Ovary (tissue), 9 donors: ENCODE measurements around the gene EGLN1. TPM values are rescaled to one million over a fixed set of nuclear protein-coding genes. Genes with fewer than 3 reads are reported as not detected.

ENCODE experiments used
- DNase-seq, 5 donors: peaks; one replicate each; pipeline ENCODE4 v3.0.0-alpha.2; 2019 to 2020
- H3K27ac ChIP-seq, 2 donors: fragments of 200-600 bp; one replicate each; pipeline versions ENCODE4 v1.5.1 to v1.8.0; 2019 to 2022
- H3K27me3 ChIP-seq: fragments of 200-600 bp; one replicate; pipeline ENCODE4 v1.8.0; 2022
- H3K36me3 ChIP-seq: fragments of 200-600 bp; sonication (generic); one replicate; pipeline ENCODE4 v1.5.1; 2019
- H3K4me1 ChIP-seq: one replicate; pipeline ENCODE4 v1.8.1; 2013; ENCODE audit warnings: mild to moderate bottlenecking, moderate library complexity; ENCODE audit not compliant: insufficient read depth
- H3K4me3 ChIP-seq: fragments of 200-600 bp; sonication (generic); one replicate; pipeline ENCODE4 v1.5.1; 2017
- H3K9me3 ChIP-seq, 2 donors: fragments of 200-600 bp in 1 of 2; sonication (generic) in 1 of 2; one replicate each; pipeline versions ENCODE4 v1.5.1 to v1.8.1; 2013 to 2019; ENCODE audit warnings: mild to moderate bottlenecking in 1 of 2, moderate library complexity in 1 of 2
- CTCF ChIP-seq, 3 donors: fragments of 450-650 bp in 2 of 3; fragments of 200-600 bp in 1 of 3; IDR thresholded peaks; one replicate each; pipeline versions ENCODE4 v1.5.1 to v1.8.0; 2016 to 2022; ENCODE audit warnings: antibody characterized with exemption in 3 of 3, mild to moderate bottlenecking in 1 of 3
- EP300 ChIP-seq: sonication (generic); formaldehyde crosslinking; IDR thresholded peaks from one replicate; pipeline ENCODE4 v1.6.1; 2017; ENCODE audit warnings: antibody characterized with exemption
- POLR2A ChIP-seq: fragments of 450-650 bp; IDR thresholded peaks from one replicate; pipeline ENCODE4 v1.6.1; 2017; ENCODE audit warnings: antibody characterized with exemption, mild to moderate bottlenecking, moderate library complexity
- WGBS, 3 donors: extraction: QIAGEN DNeasy Blood & Tissue Kit in 1 of 3; methylation state at CpG; one replicate each; pipeline versions ENCODE4 v1.1.5 to v1.1.7; 2013 to 2017; 5-methylcytosine and 5-hydroxymethylcytosine counted together
- intact Hi-C, 4 donors: fragments of 100-400 bp; cut with DNase I; formaldehyde crosslinking; loops; one replicate each; pipeline versions ENCODE4 v1.11.0 to v1.15.1; 2022 to 2023
- polyA plus RNA-seq, 2 donors: library from polyadenylated mRNA; stranded (reverse); fragments of 200-250 nt in 1 of 2; fragments of 350-450 nt in 1 of 2; fragmentation: Illumina TruSeq in 1 of 2; extraction: RNeasy Lipid Tissue Mini Kit (QIAGEN cat#74804) in 1 of 2; gene quantifications; one replicate each; pipeline ENCODE4 v1.2.3, GENCODE V29; 2013 to 2014
- total RNA-seq, 7 donors: library from RNA; depleted of rRNA in 2 of 7; stranded (reverse); fragments of >200 nt in 2 of 7; fragmentation: NEBNext Ultra II Directional in 3 of 7; extraction: Animal tissue kit (Norgen Biotek cat#: 25700) in 3 of 7; gene quantifications; one replicate each; pipeline versions ENCODE4 v1.1.0 to v1.2.4, GENCODE V29; 2016 to 2023
- donor health status: DM: no; HTN: no; CAD: no; lungs with moderate emphysema.
- donor health status: DM: no; HTN: no; CAD: no.
- donor health status: Bipolar disorder and iron deficiency.
- donor health status: DM: yes; HTN: yes; CAD: no.
- donor health status: DM: no; HTN: no; CAD: no.
- donor health status: DM: yes; HTN: yes; CAD: no.

The EGLN1 gene
- total and polyA plus RNA-seq, 9 donors = 18.5 to 52.0 (median 39.1) TPM

- intact Hi-C loops = no loop called here
- no peak for DNase-seq
Observed at GRCh38 chr1:231376101-231376500, 46.0 kb downstream of the EGLN1 start.

DNA sequence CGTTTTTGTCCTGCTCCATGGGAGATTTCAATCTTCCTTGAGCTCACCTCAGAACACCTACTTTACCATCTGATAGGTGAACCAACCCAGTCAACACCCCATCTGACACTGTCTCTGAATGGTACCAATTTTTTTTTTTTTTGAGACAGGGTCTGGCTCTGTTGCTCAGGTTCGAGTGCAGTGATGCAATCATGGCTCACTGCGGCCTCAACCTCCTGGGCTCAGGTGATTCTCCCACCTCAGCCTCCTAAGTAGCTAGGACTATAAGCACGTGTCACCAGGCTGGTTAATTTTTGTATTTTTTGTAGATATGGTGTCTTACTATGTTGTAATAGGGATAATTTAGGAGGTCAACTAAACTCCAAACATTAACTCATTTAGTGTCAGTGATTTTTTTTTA is 47.7 kb downstream of the EGLN1 start:
- no peak overlapping the region for H3K27ac ChIP-seq
- intact Hi-C loops = no loop called here
- H3K4me3 ChIP-seq = no peak overlapping the region
- H3K27me3 ChIP-seq = no peaks in the 10 kb centered on the region
- no peaks in the 10 kb centered on the region for H3K9me3 ChIP-seq
- DNase-seq = no peak
- no peaks in the 10 kb centered on the region for H3K36me3 ChIP-seq
- 82 to 90% (median 87%) methylated on average over 4 of the region's 4 CpGs for WGBS, 3 donors
- H3K4me1 ChIP-seq = no peaks in the 10 kb centered on the region
- TF ChIP-seq POLR2A (no peak), EP300 (no peak), CTCF (IDR thresholded peaks at IDR 0.05) (no peak)

More at GRCh38 chr1:231376101-231376500, 46.0 kb downstream of the EGLN1 start:
- Histone ChIP-seq H3K4me3 (no peak overlapping the region), H3K36me3 (no peaks in the 10 kb centered on the region), H3K27me3 (no peaks in the 10 kb centered on the region), H3K4me1 (peaks cover 1% of the 10 kb centered on the region), H3K27ac (no peak overlapping the region), H3K9me3 (no peaks in the 10 kb centered on the region)
- TF ChIP-seq CTCF (IDR thresholded peaks at IDR 0.05) (no peak), EP300 (no peak), POLR2A (no peak)
- 67 to 87% (median 82%) methylated on average over 4 of the region's 4 CpGs for WGBS, 3 donors

GRCh38 chr1:231372501-231372900 is 49.6 kb downstream of the EGLN1 start:
- H3K36me3 ChIP-seq = no peaks in the 10 kb centered on the region
- no peaks in the 10 kb centered on the region for H3K9me3 ChIP-seq
- H3K4me1 ChIP-seq = no peaks in the 10 kb centered on the region
- no peaks in the 10 kb centered on the region for H3K27me3 ChIP-seq
- H3K27ac ChIP-seq = no peak overlapping the region
- intact Hi-C loops = no loop called here
- TF ChIP-seq EP300 (no peak), CTCF (IDR thresholded peaks at IDR 0.05) (no peak), POLR2A (no peak)
- DNase-seq = no peak
- no peak overlapping the region for H3K4me3 ChIP-seq

- Histone ChIP-seq H3K9me3 (no peaks in the 10 kb centered on the region), H3K27me3 (no peaks in the 10 kb centered on the region), H3K27ac (no peak overlapping the region), H3K4me1 (no peaks in the 10 kb centered on the region), H3K36me3 (no peaks in the 10 kb centered on the region), H3K4me3 (no peak overlapping the region)
- WGBS, 3 donors = 67 to 81% (median 69%) methylated on average over 3 of the region's 3 CpGs
- no peak for TF ChIP-seq CTCF (IDR thresholded peaks at IDR 0.05)
- TF ChIP-seq EP300 = no peak
- TF ChIP-seq POLR2A = no peak
- no peak for DNase-seq
- intact Hi-C loops = no loop called here
Observed at GRCh38 chr1:231369282-231369681, 52.8 kb downstream of the EGLN1 start.

GRCh38 chr1:231364192-231364591 is 57.9 kb downstream of the EGLN1 start:
- no peaks in the 10 kb centered on the region for H3K27me3 ChIP-seq
- no peaks in the 10 kb centered on the region for H3K9me3 ChIP-seq
- no peak overlapping the region for H3K4me3 ChIP-seq
- intact Hi-C loops = loop anchor here in 1 of 4 donors (5.0 kb wide), 1 partner anchor 223 kb away; no protein-coding TSS in a partner anchor
- DNase-seq = no peak
- no peaks in the 10 kb centered on the region for H3K4me1 ChIP-seq
- WGBS, 3 donors = 94 to 95% (median 94%) methylated on average over 5 of the region's 5 CpGs
- H3K27ac ChIP-seq = no peak overlapping the region
- TF ChIP-seq EP300 (no peak), POLR2A (no peak), CTCF (IDR thresholded peaks at IDR 0.05) (no peak)
- no peaks in the 10 kb centered on the region for H3K36me3 ChIP-seq
